Neural cell (in vitro differentiated cells): ENCODE results near the gene MAP2. TPM values are rescaled to one million over a fixed set of nuclear protein-coding genes. Genes with fewer than 3 reads are reported as not detected.
A peak's percentile ranks its signal among the peaks of the same experiment; 100 is the strongest.

ENCODE experiments used
- H2AFZ ChIP-seq: fragments of 200-600, 300-800 bp; sonication (generic), shearing (Covaris generic); 2 replicates; pipeline ENCODE4 v1.6.0; 2014; ENCODE audit warnings: low read depth, mild to moderate bottlenecking, antibody characterized with exemption, low read length, moderate library complexity
- H3F3A ChIP-seq: fragments of 200-600 bp; shearing (Covaris generic); 2 replicates; pipeline ENCODE4 v1.6.1; 2016; ENCODE audit warnings: mild to moderate bottlenecking, moderate library complexity, mixed read lengths, antibody characterized with exemption, low read length; ENCODE audit not compliant: insufficient read depth, poor library complexity, severe bottlenecking
- H3K27ac ChIP-seq: fragments of 200-600, 300-800 bp; sonication (generic), shearing (Covaris generic); 2 replicates; pipeline ENCODE4 v1.5.1; 2014; ENCODE audit warnings: mild to moderate bottlenecking, low read length, moderate library complexity
- H3K27me3 ChIP-seq: fragments of 300-800, 200-600 bp; sonication (generic), shearing (Covaris generic); 2 replicates; pipeline ENCODE4 v1.6.0; 2014; ENCODE audit warnings: mild to moderate bottlenecking, low read depth, low read length, moderate library complexity; ENCODE audit not compliant: insufficient read depth
- H3K36me3 ChIP-seq: fragments of 300-800, 200-600 bp; sonication (generic), shearing (Covaris generic); 2 replicates; pipeline ENCODE4 v1.5.1; 2014; ENCODE audit warnings: mild to moderate bottlenecking, antibody characterized with exemption, low read length, moderate library complexity; ENCODE audit not compliant: insufficient read depth
- H3K4me2 ChIP-seq: fragments of 300-800, 200-600 bp; sonication (generic), shearing (Covaris generic); 2 replicates; pipeline ENCODE4 v1.6.0; 2014; ENCODE audit warnings: mild to moderate bottlenecking, low read length
- H3K4me3 ChIP-seq: fragments of 300-800, 200-600 bp; sonication (generic), shearing (Covaris generic); 2 replicates; pipeline ENCODE4 v1.5.1; 2014; ENCODE audit warnings: mild to moderate bottlenecking, low read length, moderate library complexity
- H3K79me2 ChIP-seq: fragments of 200-600 bp; shearing (Covaris generic); replicated peaks from 2 replicates; pipeline ENCODE4 v1.6.0; 2014; ENCODE audit warnings: mild to moderate bottlenecking, low read length, moderate library complexity; ENCODE audit not compliant: insufficient read depth
- H3K9ac ChIP-seq: fragments of 300-800, 200-600 bp; sonication (generic), shearing (Covaris generic); 2 replicates; pipeline ENCODE4 v1.6.1; 2016; ENCODE audit warnings: mild to moderate bottlenecking, low read length, mixed read lengths
- H3K9me2 ChIP-seq: fragments of 200-600 bp; shearing (Covaris generic); 2 replicates; pipeline ENCODE4 v1.6.1; 2016; ENCODE audit warnings: mild to moderate bottlenecking, low read length, mixed read lengths; ENCODE audit not compliant: insufficient read depth
- H3K9me3 ChIP-seq: fragments of 200-600, 300-800 bp; sonication (generic), shearing (Covaris generic); 2 replicates; pipeline ENCODE4 v1.6.1; 2016; ENCODE audit warnings: mild to moderate bottlenecking, mixed run types, low read length, moderate library complexity, mixed read lengths
- H4K20me1 ChIP-seq: fragments of 200-600 bp; shearing (Covaris generic); 2 replicates; pipeline ENCODE4 v1.6.1; 2016; ENCODE audit warnings: mild to moderate bottlenecking, mixed run types; ENCODE audit not compliant: insufficient read depth
- EP300 ChIP-seq: fragments of 450-650 bp; conservative IDR thresholded peaks from 2 replicates; pipeline ENCODE4 v1.6.1; 2014; ENCODE audit warnings: antibody characterized with exemption, mild to moderate bottlenecking, moderate library complexity; ENCODE audit not compliant: poor library complexity, severe bottlenecking
- EZH2 ChIP-seq: fragments of 200-600, 300-800 bp; shearing (Covaris generic), sonication (generic); IDR thresholded peaks from 2 replicates; pipeline ENCODE4 v1.6.1; 2014; ENCODE audit warnings: antibody characterized with exemption, low read length, borderline replicate concordance, mild to moderate bottlenecking; ENCODE audit not compliant: insufficient read depth, poor library complexity, severe bottlenecking
- MXI1 ChIP-seq: fragments of 450-650 bp; conservative IDR thresholded peaks from 2 replicates; pipeline ENCODE4 v1.6.1; 2014; ENCODE audit warnings: antibody characterized with exemption, mild to moderate bottlenecking; ENCODE audit not compliant: poor library complexity, severe bottlenecking
- POLR2AphosphoS5 ChIP-seq: IDR thresholded peaks from 2 replicates; pipeline ENCODE4 v1.6.1; 2012
- RAD21 ChIP-seq: fragments of 450-650 bp; conservative IDR thresholded peaks from 2 replicates; pipeline ENCODE4 v1.6.1; 2014; ENCODE audit warnings: antibody characterized with exemption, mild to moderate bottlenecking, moderate library complexity
- SMC3 ChIP-seq: fragments of 450-650 bp; conservative IDR thresholded peaks from 2 replicates; pipeline ENCODE4 v1.6.1; 2014; ENCODE audit warnings: antibody characterized with exemption, mild to moderate bottlenecking, moderate library complexity; ENCODE audit not compliant: poor library complexity
- TAF1 ChIP-seq: IDR thresholded peaks from 2 replicates; pipeline ENCODE4 v1.6.1; 2012; ENCODE audit warnings: low read depth
- polyA plus RNA-seq: library from polyadenylated mRNA; depleted of rRNA; stranded (reverse); fragments of >200 nt; gene quantifications from 2 replicates; pipeline ENCODE4 v1.2.3, GENCODE V29; 2014
- TF ChIP-seq, protein P1 (sequence below): fragments of 450-650 bp; IDR thresholded peaks from 2 replicates; pipeline ENCODE4 v1.5.1; 2014; ENCODE audit warnings: antibody characterized with exemption, mild to moderate bottlenecking, moderate library complexity; ENCODE audit not compliant: poor library complexity, severe bottlenecking
- TF ChIP-seq, protein P2 (sequence below): IDR thresholded peaks from 2 replicates; pipeline ENCODE4 v1.6.1; 2012; ENCODE audit warnings: borderline replicate concordance

Gene MAP2
- polyA plus RNA-seq, 1 donor from 2014 or later, result 450 TPM

DNA sequence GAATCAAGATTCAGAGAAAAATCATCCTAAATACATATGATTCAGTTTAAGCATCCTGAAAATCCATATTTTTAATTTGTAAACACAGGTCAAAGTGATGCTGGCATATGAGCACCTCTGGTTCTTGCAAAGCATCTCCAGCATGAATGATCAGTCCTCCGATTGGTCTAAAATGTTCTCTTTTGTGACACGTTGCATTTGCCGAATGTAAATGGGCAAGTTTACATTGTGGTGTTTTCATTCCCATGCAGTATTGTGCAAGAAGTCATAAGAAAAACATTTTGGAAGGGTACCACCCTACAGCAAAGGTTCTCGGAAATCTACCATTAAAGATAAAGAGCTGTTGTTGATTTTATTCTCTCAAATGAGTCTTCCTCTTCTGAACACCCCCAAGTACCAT lies 239.8 kb downstream of the MAP2 start:
- Histone ChIP-seq H3K9me3 (no peaks in the 10 kb centered on the region), H3K9me2 (no peaks in the 10 kb centered on the region), H3K36me3 (no peaks in the 10 kb centered on the region), H3K4me3 (peak overlapping the region; percentile 65), H3K4me2 (peak overlapping the region; percentile 92), H2AFZ (no peak overlapping the region), H3K79me2 (peaks cover 90% of the 10 kb centered on the region), H3K27me3 (no peaks in the 10 kb centered on the region), H3K27ac (peak overlapping the region; percentile 86), H4K20me1 (peaks cover 4% of the 10 kb centered on the region), H3K9ac (peak overlapping the region; percentile 70), H3F3A (peaks cover 12% of the 10 kb centered on the region)
- TF ChIP-seq TAF1, result no peak
- no peak for TF ChIP-seq MXI1
- no peak for TF ChIP-seq SMC3
- TF ChIP-seq EP300, result no peak
- TF ChIP-seq, protein P1, sequence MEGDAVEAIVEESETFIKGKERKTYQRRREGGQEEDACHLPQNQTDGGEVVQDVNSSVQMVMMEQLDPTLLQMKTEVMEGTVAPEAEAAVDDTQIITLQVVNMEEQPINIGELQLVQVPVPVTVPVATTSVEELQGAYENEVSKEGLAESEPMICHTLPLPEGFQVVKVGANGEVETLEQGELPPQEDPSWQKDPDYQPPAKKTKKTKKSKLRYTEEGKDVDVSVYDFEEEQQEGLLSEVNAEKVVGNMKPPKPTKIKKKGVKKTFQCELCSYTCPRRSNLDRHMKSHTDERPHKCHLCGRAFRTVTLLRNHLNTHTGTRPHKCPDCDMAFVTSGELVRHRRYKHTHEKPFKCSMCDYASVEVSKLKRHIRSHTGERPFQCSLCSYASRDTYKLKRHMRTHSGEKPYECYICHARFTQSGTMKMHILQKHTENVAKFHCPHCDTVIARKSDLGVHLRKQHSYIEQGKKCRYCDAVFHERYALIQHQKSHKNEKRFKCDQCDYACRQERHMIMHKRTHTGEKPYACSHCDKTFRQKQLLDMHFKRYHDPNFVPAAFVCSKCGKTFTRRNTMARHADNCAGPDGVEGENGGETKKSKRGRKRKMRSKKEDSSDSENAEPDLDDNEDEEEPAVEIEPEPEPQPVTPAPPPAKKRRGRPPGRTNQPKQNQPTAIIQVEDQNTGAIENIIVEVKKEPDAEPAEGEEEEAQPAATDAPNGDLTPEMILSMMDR, result no peak
- TF ChIP-seq, protein P2, sequence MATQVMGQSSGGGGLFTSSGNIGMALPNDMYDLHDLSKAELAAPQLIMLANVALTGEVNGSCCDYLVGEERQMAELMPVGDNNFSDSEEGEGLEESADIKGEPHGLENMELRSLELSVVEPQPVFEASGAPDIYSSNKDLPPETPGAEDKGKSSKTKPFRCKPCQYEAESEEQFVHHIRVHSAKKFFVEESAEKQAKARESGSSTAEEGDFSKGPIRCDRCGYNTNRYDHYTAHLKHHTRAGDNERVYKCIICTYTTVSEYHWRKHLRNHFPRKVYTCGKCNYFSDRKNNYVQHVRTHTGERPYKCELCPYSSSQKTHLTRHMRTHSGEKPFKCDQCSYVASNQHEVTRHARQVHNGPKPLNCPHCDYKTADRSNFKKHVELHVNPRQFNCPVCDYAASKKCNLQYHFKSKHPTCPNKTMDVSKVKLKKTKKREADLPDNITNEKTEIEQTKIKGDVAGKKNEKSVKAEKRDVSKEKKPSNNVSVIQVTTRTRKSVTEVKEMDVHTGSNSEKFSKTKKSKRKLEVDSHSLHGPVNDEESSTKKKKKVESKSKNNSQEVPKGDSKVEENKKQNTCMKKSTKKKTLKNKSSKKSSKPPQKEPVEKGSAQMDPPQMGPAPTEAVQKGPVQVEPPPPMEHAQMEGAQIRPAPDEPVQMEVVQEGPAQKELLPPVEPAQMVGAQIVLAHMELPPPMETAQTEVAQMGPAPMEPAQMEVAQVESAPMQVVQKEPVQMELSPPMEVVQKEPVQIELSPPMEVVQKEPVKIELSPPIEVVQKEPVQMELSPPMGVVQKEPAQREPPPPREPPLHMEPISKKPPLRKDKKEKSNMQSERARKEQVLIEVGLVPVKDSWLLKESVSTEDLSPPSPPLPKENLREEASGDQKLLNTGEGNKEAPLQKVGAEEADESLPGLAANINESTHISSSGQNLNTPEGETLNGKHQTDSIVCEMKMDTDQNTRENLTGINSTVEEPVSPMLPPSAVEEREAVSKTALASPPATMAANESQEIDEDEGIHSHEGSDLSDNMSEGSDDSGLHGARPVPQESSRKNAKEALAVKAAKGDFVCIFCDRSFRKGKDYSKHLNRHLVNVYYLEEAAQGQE, result no peak
- no peak for TF ChIP-seq POLR2AphosphoS5

DNA sequence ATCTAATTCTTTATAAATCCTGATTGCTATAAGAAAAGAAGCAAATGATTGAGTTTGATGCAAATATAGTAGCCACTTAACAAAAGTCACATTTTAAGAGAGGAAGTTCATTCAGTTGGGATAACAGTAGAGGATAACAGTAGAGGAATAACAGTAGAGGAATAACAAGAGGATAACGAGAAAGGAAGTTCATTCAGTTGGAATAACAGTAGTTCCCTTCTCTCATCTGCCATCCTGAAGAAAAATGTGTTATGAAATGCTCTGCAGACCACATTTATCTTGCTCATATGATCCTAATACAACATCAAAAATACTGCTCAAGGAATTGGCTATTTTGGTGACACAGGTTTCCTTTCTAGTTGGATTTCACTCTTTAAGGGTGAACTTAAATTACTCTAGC lies 242.4 kb downstream of the MAP2 start:
- H3K79me2 ChIP-seq, result peaks cover 96% of the 10 kb centered on the region
- H3F3A ChIP-seq, result peaks cover 12% of the 10 kb centered on the region
- no peaks in the 10 kb centered on the region for H3K9me2 ChIP-seq
- no peak overlapping the region for H3K4me3 ChIP-seq
- H3K9ac ChIP-seq, result no peak overlapping the region
- no peak for TF ChIP-seq RAD21
- TF ChIP-seq MXI1, result no peak
- no peak for TF ChIP-seq POLR2AphosphoS5
- no peak for TF ChIP-seq SMC3
- TF ChIP-seq, protein P2, result no peak
- TF ChIP-seq EZH2, result no peak
- no peak for TF ChIP-seq TAF1
- TF ChIP-seq, protein P1, result no peak
- TF ChIP-seq EP300, result no peak
- no peaks in the 10 kb centered on the region for H3K9me3 ChIP-seq
- no peak overlapping the region for H3K4me2 ChIP-seq
- no peaks in the 10 kb centered on the region for H3K27me3 ChIP-seq
- no peak overlapping the region for H3K27ac ChIP-seq
- H2AFZ ChIP-seq, result no peak overlapping the region
- H3K36me3 ChIP-seq, result peaks cover 4% of the 10 kb centered on the region
- peaks cover 4% of the 10 kb centered on the region for H4K20me1 ChIP-seq
